GM12891 (cell line): ENCODE data around the gene RAP1B.

Experiments
- PAX5 ChIP-seq: IDR thresholded peaks from 2 replicates; pipeline ENCODE4 v1.6.1; 2011; ENCODE audit warnings: low read length, moderate library complexity, mild to moderate bottlenecking; ENCODE audit not compliant: insufficient read depth, severe bottlenecking
- POLR2A ChIP-seq: IDR thresholded peaks from 2 replicates; pipeline ENCODE4 v1.6.1; 2011; ENCODE audit warnings: low read depth, low read length, control low read depth
- POLR2AphosphoS5 ChIP-seq: IDR thresholded peaks from 2 replicates; pipeline ENCODE4 v1.6.1; 2011; ENCODE audit warnings: low read depth, low read length, control low read depth
- POU2F2 ChIP-seq: IDR thresholded peaks from 2 replicates; pipeline ENCODE4 v1.6.1; 2011; ENCODE audit warnings: low read depth, mild to moderate bottlenecking, control low read depth, low read length, moderate library complexity
- SPI1 ChIP-seq: IDR thresholded peaks from 2 replicates; pipeline ENCODE4 v1.6.1; 2011; ENCODE audit warnings: low read depth, low read length, control low read depth
- TAF1 ChIP-seq: IDR thresholded peaks from 2 replicates; pipeline ENCODE4 v1.6.1; 2011; ENCODE audit warnings: low read depth, low read length, control low read depth

DNA sequence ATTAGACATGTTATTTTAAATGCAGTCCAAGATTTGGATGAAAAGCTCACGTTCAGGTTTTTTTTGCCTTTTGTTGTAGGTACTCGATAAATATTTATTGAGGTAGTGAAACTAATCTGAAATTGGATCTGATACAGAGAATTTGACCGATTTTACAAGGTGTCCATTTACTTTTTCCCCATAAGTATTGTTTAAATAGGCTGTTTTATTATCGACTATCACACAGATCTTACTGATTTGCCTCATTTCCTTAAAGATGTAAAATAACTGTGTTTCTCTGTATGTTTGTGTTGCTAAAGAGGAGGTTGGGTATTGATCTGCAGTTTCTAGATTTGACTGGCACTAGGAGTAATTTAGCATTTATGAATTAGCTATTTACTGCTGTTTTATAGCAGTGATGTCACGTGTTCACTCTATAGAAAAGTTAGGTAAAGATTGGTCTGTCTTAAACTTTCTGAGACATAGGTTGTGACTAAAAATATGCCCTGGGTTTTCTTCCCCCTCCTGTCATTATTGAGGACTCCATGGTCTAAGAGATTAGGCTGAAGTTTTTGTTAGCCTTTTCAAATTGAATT lies 3.5 kb downstream of the RAP1B start:
- TF ChIP-seq POLR2A (no peak), POLR2AphosphoS5 (no peak), TAF1 (no peak), POU2F2 (no peak), SPI1 (no peak), PAX5 (no peak)
